Esophagus (tissue), 2 donors: Measurements from ENCODE around the gene HEMGN. TPM values are rescaled to one million over a fixed set of nuclear protein-coding genes. Genes with fewer than 3 reads are reported as not detected.

Experiments used
- H3K27ac ChIP-seq, 2 donors: one replicate each; pipeline ENCODE4 v1.5.1; 2013; ENCODE audit warnings: low read depth in 2 of 2, mild to moderate bottlenecking in 2 of 2, inconsistent platforms in 1 of 2, low read length in 1 of 2, moderate library complexity in 1 of 2
- H3K27me3 ChIP-seq, 2 donors: one replicate each; pipeline ENCODE4 v1.6.1; 2013; ENCODE audit warnings: low read length in 2 of 2, control low read depth in 1 of 2, mild to moderate bottlenecking in 1 of 2; ENCODE audit not compliant: insufficient read depth in 2 of 2, control insufficient read depth in 1 of 2
- H3K36me3 ChIP-seq, 2 donors: one replicate each; pipeline ENCODE4 v1.6.1; 2013; ENCODE audit warnings: low read length in 1 of 2; ENCODE audit not compliant: control insufficient read depth in 2 of 2, insufficient read depth in 2 of 2
- H3K4me1 ChIP-seq, 2 donors: one replicate each; pipeline ENCODE4 v1.6.1; 2013; ENCODE audit warnings: low read length in 1 of 2; ENCODE audit not compliant: control insufficient read depth in 2 of 2, insufficient read depth in 2 of 2
- H3K4me3 ChIP-seq, 2 donors: one replicate each; pipeline ENCODE4 v1.5.1; 2013; ENCODE audit warnings: low read length in 2 of 2, mild to moderate bottlenecking in 2 of 2, low read depth in 1 of 2, moderate library complexity in 1 of 2
- H3K9me3 ChIP-seq, 2 donors: one replicate each; pipeline ENCODE4 v1.6.1; 2013; ENCODE audit warnings: mild to moderate bottlenecking in 2 of 2, low read depth in 1 of 2, low read length in 1 of 2, moderate library complexity in 1 of 2; ENCODE audit not compliant: control insufficient read depth in 2 of 2, insufficient read depth in 1 of 2
- WGBS, 2 donors: extraction: QIAGEN DNeasy Blood & Tissue Kit; methylation state at CpG; one replicate each; pipeline ENCODE4 v1.1.7; 2013; 5-methylcytosine and 5-hydroxymethylcytosine counted together
- polyA plus RNA-seq, 2 donors: library from polyadenylated mRNA; stranded (reverse); fragments of 200-250 nt; gene quantifications; one replicate each; pipeline ENCODE4 v1.2.3, GENCODE V29; 2013
- donor health status: healthy with polysubstance abuse.
- donor health status: Bipolar disorder and iron deficiency.

Gene HEMGN
- polyA plus RNA-seq, 2 donors = not detected

- WGBS, 2 donors = 87 to 88% methylated on average over 5 of the region's 5 CpGs
- H3K27ac ChIP-seq = no peak overlapping the region
- no peaks in the 10 kb centered on the region for H3K36me3 ChIP-seq
- no peak overlapping the region for H3K4me3 ChIP-seq
- no peaks in the 10 kb centered on the region for H3K4me1 ChIP-seq
- H3K9me3 ChIP-seq = no peaks in the 10 kb centered on the region
- H3K27me3 ChIP-seq = no peaks in the 10 kb centered on the region
Observed at GRCh38 chr9:97891736-97892135, 46.2 kb downstream of the HEMGN start.

DNA sequence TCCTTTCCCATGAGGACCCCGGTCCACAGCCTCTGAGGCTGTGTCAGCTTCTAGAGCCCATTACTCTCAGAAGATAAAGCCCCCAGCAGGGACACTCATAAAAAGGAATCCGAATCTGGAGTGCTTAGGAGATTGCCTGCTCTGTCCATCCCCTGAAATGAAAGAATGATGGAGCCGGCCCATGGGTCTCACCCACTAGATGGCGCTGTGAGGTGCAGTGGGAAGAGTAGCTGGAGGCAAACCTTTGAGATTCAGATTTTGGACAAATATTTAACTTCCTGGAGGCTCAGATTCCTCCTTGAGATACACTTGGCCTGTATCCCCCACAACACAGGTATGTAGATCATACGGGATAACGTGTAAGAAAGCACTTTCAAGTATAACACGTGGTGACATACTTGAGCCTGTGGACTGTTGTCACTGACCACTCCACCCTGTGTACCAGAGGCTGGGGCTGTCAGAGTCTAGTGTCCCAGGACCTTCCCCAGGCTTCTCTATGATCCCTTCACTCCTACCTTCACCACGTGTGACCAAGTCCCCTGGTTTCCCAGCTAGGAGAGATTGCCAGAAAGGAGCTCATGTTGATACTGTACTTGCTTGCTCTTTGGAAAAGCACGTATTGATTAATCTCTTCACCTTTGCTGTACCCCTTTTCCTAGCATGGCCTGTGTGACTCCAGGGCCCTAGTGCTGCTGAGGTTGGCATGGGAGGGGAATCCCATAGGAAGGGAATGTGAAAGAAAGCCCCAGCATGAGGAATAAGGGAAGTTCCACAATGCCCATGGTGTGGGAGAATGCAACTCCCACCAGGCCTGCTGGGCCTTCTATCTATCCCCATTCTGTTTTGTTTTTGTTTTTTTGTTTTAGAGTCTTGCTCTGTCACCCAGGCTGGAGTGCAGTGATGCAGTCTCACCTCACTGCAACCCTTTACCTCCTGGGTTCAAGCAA, 47.8 kb downstream of the HEMGN start:
- 60 to 65% methylated on average over 9 of the region's 9 CpGs for WGBS, 2 donors
- Histone ChIP-seq H3K4me1 (no peaks in the 10 kb centered on the region), H3K9me3 (no peaks in the 10 kb centered on the region), H3K36me3 (no peaks in the 10 kb centered on the region), H3K27ac (no peak overlapping the region), H3K4me3 (no peak overlapping the region), H3K27me3 (no peaks in the 10 kb centered on the region)

DNA sequence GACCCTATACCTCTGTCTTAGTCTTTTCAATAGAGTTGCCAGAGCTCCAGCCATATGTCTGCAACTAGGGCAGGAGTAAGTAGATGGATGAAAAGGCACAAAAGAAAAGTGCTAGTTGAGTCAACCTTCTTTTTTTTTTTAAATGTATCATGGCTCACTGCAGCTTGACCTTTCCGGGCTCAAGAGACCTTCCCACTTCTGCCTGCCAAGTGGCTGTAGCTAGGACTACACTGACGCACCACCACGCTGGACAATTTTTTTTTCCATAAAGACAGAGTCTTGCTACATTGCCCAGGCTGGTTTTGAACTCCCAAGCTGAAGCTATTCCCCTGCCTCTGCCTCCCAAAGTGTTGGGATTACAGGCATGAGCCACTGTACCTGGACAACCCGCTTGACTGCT, 57.6 kb downstream of the HEMGN start:
- Histone ChIP-seq H3K27ac (no peak overlapping the region), H3K4me3 (no peak overlapping the region), H3K4me1 (no peaks in the 10 kb centered on the region), H3K36me3 (no peaks in the 10 kb centered on the region), H3K9me3 (no peaks in the 10 kb centered on the region), H3K27me3 (no peaks in the 10 kb centered on the region)
- WGBS, 2 donors = 76 to 88% methylated on average over 4 of the region's 4 CpGs

Other genes starting within 250 kb of the HEMGN start
- 10 to 100 TPM; 13.5 to 16.3 TPM for gene XPA, start 240.8 kb downstream of the HEMGN start, polyA plus RNA-seq
- gene FOXE1, start 84.9 kb downstream of the HEMGN start, polyA plus RNA-seq = 1 to 10 TPM; 3.5 to 6.5 TPM
- 1 to 10 TPM; 4.3 to 8.9 TPM for gene TRMO, start 15.7 kb downstream of the HEMGN start, polyA plus RNA-seq
- 100 to 1,000 TPM in 1 of 2 donors, 10 to 100 TPM in 1; 74.5 to 116 TPM for gene ANP32B, start 45.2 kb upstream of the HEMGN start, polyA plus RNA-seq
- 10 to 100 TPM; 48.7 to 54.0 TPM for gene NANS, start 118.6 kb upstream of the HEMGN start, polyA plus RNA-seq
- 10 to 100 TPM in 1 of 2 donors, 1 to 10 TPM in 1; 9.3 to 12.2 TPM for gene TRIM14, start 181.1 kb upstream of the HEMGN start, polyA plus RNA-seq